Activated gamma-delta T cell treated with Interleukin-2 at 50 U/mL for 16 hours (primary cell): Measurements from ENCODE around the gene POU6F2.

Source experiments
- DNase-seq: peaks from one replicate; pipeline ENCODE4 v3.0.0-alpha.2; 2020

The POU6F2 gene

GRCh38 chr7:39269034-39269433, 291.3 kb downstream of the POU6F2 start:
- no peak for DNase-seq

DNA sequence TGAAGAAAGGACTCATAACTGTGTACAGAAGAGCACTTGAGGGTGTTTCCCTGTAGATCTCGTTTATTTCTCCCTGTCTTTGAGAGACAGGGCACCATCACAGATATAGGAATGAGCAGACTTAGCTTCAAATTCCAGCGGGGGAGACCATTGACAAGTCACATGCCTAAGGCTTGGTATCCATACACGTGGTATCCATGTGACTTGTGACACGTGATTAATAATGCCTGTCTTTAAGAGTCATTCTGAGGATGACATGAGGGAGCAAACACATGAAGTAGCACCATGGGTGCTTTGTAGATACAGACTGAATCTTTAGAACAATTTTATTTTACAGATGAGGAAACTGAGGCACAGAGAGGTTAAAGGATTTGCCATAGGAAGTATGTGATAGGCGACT, 292.3 kb downstream of the POU6F2 start:
- DNase-seq: no peak

DNA sequence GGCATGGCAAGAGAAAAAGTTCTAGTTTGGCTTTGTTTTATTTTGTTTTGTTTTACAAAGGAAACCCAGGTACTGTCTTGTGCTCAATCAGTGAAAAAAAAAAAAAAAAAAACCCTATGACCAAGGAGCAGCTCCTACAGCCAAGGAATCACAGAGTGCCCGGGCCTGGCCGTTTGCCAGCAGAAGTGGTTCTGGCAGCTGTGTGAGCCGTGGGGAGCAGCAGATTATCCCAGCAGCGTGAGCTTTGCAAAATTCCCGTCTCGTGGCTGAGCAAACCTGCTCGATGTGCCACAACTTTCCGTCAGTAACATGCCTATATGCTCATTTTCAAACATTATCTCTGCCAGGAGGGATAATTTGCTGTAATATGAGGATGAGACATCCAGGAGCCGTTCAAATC, 293.7 kb downstream of the POU6F2 start:
- no peak for DNase-seq

GRCh38 chr7:39272111-39272510, 294.4 kb downstream of the POU6F2 start:
- no peak for DNase-seq

GRCh38 chr7:39272691-39273090, 295.0 kb downstream of the POU6F2 start:
- DNase-seq: no peak

DNA sequence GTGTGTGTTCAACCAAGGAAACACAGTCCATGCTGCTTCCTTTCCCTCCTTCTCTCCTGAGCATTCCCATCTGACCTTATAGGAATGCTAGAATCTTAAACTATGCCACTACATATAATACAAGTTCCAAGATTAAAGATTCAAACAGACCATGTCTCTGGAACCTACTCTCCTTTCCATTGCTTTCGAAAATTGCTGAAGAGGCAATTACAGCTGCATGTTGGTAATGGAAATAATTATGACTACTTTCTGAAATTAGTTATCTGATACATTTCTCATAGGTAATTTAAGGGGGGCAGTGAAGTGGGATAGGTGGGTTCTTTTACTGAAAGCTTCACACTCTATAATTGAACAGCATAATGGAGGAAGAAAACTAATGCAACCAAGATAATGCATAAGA, 302.6 kb downstream of the POU6F2 start:
- no peak for DNase-seq

DNA sequence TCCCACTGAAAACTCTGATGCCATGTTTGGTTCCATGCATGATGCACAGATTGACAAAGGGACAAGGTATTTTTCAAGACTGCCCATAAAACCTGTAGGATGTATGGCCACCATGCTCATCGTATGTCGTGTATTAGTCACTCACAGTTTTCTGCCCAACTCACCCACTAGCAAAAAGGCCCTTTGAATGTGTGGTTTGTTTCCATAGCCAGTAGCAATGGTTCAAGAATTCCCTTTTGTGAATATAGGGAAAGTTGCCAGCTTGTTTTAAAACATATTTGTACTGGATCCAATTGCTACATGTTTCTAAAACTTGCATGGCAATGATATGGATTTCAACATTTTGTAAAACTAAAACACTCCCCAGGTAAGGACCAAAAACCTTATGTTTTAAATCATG, 307.5 kb downstream of the POU6F2 start:
- DNase-seq: no peak

DNA sequence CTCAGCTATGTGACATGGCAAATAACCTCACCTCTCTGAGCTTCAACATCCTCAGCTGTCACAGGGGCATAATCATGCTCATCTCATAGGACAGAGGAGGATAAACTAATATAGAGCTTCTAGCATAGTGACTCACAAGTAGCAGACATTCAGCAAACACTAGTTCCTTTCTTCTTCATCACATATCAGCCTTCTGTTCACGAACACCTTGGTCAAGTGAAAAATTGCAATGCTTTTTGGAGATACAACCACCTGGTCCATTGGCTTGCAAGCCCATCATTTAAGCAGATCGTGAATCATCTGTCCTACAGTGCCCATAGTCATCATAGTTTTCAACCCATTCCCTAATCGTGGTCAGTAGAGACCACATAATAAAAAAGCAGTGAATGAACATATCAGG, 310.6 kb downstream of the POU6F2 start:
- DNase-seq: no peak

DNA sequence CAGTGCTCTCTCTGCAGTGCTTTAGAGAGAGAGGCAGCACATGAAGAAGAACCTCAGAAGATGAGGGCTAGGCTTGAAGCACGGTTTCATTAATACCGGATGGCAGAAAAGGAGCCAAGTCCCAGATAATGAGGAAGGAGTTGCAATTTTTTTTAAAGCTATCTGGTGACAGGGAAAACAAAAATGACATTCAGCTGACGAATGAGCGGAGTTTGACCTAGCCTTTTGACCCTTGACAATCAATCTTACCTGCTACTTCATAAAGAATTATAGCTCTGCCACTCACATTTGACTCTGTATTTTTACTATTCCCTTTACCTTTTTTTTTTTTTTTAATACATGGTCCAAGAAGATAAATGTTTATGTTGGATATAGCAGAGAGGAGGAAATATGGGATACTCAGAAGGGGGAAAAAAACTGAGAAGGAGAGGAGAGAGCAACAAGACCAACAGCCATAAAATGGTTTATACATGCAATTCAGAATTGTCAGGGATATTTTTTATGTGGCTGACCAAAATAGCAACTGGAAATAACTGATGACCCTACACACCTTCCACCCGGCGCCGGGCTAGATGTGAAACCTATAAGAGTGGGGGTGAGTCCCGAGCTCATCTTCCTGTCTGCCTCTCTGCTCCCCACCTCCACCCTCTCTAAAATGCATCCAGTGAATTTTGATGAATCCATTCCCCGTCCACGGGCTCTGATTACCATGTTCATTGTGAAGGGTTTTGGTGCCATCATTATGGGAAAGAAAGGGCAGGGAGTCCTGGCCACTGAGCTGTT, 314.1 kb downstream of the POU6F2 start:
- DNase-seq: no peak

DNA sequence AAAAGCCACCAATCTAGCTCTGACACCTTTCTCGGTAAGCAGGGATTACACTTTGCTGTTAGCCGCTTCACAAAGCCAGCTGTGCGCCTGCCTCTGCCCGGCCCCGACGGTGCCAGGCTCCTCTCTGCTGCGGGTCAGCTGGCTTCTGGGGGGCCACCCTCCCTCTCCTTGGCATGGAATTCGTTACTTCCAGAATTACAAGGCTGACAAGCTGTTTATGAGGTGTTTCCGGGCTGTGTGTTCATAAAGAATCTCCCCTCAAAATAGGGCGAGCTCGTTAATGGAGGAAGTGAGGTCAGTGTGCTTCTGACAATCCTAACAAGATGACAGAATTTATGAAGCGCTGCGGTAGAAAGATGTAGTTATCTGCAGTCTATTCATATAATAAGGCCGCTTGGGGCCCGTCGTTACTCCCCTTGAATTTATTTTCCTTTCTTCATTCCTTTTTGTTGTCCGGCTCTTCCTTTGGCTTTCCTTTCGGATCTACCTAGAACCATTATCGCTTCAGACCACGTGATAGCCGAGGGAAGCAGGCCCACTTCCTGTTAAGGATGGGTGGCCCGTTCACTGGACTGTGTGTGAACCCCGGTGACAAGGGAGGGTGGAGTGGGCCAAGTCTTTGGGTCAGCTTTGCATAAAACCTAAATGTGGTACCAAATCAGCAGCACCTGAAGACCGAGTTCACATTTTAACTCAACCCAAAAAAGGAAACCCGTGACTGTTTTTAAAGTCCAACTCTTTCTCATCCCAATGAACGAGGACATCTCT, 315.5 kb downstream of the POU6F2 start:
- no peak for DNase-seq

DNA sequence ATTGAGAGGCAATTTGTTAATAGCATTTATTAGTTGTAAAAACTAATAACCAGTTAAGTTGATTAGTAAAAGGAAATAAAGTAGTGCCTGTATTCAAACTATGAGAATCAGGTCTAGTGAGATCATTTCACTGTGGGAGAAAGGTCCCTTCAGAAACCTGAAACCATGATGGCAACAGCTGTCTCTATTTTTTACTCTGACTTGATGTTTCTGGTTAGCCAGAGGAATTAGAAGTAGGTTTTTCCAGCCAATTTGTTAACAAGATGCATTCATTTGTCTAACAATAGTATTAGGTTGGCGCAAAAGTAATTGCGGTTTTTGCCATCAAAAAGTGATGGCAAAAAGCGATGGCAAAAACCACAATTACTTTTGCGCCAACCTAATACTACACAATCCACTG, 316.3 kb downstream of the POU6F2 start:
- no peak for DNase-seq

DNA sequence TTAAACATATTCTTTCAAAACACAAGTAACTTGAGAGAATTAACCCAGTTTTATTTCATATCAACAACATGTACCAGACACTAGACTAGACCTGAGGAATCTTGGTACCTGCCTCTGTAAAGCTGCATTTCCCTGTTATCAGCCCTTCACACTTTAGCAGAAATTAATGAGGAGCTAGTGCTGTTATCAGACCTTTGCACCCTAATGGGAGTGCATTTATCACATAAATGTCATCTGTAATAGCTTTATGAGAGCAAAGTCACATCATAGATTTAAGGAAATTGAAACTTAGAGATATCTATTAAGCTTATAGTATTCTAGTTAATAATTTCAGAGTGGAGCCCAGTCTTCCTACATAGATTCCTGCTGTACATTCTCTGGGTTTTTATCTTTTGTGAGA, 318.1 kb downstream of the POU6F2 start:
- DNase-seq: no peak

DNA sequence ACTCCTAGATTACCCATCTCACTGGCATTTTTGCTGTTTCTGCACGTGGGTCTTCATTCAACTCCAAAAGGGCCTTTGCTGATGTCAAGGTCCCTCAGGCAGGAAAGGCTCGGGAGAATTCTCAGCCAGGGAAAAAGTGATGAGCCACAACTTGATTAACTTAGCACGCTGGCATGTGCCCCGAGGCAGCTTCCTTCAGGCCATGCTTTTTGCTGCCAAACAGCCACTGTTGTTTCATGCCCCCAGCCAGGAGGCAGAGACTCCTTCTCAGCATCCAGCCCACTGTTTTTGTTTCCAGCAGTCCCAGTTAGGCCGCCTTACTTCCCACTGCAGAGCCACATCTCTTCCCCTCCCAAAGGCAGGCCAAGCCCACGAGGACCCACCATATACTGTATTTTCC, 322.0 kb downstream of the POU6F2 start:
- DNase-seq: no peak

- DNase-seq: no peak
These were observed 322.6 kb downstream of the POU6F2 start for GRCh38 chr7:39300276-39300675.

DNA sequence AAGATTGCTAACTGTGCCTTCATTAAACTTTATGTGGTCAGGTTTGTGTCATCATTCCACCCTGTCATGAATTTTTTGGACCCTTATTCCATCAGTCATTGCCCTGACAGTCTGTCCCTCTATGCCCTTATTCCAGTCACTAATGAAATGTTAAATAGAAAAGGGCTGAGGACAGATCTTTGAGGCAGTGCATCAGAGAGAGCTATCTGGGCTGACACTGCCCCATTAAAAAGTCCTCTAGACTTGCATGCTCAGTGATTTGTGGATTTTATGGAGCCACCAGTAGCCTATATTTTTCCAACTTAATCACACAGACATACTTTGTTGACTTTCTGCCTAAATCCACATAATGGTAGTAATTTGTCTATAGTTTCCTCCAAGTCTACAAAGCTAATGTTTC, 323.8 kb downstream of the POU6F2 start:
- no peak for DNase-seq

GRCh38 chr7:39304178-39304577, 326.5 kb downstream of the POU6F2 start:
- DNase-seq: no peak

DNA sequence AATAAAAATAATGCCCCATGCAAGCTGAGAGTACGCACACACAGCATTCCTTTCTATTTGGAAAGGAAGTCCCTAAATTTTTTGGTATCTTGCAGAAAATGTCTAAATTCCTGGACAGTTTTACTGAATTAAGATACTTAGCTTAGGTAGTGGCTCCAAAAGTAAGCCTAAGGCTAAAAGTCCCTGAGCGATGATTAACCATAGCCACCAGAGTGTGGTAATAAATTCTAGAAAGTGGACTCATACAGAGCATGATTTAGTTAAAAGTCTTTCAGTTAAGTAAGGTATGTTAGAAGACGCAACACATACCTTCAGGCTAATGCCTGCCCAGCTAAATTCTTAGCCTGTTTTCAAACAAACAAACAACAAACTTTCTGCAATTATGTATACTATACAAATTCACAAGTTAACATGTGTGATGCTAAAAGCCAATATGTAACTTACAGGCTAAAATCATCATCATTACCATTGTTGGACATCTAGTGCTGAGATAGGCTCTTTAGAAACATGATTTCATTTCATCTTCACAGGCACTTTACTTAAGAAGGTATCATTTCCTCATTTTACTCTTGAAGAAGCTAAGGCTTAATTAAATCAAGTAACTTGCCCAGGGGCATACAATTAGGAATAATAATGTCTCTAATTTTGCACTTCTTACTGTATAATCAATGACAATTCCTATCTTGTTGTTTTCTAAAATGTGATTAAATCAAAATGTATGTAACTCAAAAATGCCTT, 327.1 kb downstream of the POU6F2 start:
- DNase-seq: no peak

DNA sequence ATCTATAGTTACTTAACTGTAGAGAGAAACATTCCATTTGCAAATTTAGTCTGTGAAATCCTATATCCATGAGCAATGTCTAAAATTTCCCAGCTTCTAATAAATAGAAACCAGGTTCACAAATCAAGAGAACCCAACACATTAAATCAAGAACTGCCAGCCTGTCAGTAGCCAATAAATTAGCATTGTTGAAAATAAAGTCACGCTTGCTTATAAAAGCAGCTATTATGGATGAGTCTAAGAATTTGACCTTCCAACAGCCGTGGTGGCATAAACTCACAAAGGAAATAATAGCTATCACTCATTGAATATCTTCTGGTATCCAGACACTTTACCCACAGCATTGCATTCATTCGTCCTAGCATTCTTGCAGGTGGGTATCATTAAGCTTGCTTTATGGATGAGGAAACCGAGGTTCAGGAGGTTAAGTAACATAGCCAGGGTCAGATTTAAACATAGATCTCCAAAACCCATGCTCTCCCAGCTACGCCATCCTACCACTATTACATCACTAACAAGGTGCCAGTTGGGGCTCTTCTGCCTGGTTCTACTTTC, 328.4 kb downstream of the POU6F2 start:
- DNase-seq: no peak

- no peak for DNase-seq
These were observed 333.0 kb downstream of the POU6F2 start for GRCh38 chr7:39310699-39311098.

DNA sequence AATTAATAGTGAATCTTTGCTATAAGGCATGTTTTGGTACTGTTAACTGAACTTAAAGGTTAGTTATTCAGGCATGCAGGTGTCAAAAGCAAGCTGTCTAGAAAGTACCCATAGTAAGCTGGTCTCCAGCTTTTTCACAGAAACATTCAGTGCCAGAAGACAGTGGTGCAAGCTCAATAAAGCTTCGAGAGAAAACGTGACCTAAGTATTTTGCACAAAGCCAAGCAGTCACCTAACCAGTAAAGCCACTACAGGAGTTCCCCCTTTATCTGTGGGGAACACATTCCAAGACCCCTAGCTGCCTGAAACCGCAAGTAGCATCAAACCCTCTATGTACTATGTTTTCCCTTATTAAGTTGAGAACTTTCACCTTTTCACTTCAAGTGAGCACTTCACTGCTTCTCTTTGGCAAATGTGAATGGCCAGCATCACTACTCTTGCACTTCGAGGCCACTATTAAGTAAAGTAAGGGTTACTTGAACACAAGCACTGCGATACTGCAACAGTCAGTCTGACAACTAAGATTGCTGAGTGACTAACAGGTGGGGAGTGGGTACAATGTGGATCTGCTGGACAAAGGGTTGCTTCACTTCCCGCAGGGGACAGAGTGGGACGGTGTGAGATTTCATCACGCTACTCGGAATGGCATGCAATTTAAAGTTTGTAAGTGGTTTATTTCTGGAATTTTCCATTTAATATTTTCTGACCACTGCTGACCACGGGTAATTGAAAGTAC, 334.7 kb downstream of the POU6F2 start:
- DNase-seq: no peak

DNA sequence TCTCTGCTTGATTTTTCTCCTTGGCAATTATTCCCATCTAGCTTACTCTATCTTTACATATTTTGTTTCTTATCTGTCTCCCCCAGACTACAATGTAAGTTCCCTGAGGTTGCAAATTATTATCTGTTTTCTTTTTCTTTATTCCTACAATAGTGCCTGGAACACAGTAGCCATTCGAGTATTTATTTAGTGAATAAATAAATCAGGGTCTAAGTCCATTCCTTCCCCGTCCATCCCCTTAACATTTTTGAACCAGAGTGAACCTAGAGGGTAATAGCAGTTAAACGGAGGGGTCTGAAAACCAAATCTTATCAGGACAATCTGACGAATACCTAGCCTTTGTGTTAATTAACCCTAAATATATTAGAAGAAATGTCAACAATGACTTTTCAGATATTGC, 335.7 kb downstream of the POU6F2 start:
- no peak for DNase-seq

- DNase-seq: no peak
These were observed 336.3 kb downstream of the POU6F2 start for GRCh38 chr7:39313974-39314373.

DNA sequence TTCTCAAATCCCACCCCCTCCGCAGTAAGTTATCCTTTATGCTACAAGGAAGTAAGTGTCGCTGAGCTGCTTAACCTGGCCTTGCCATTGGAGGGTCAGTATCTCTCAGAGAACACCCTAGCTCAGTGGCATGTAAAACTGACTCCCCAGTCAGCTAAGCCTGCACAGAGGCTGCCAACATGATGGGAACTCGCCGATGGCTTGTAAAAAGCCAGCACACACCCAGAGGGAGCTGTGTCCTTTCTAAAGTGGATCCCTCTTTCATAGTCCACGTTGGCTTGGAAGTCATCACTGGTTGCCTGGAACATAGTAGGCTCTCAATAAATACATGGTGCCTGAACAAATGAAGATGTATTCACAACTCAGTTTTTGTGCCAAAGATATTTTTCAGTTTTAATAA, 339.4 kb downstream of the POU6F2 start:
- no peak for DNase-seq
